Endothelial cell of umbilical vein (primary cell): Measurements from ENCODE around the gene PIK3C2G.

Source experiments
- EZH2 ChIP-seq: IDR thresholded peaks from 2 replicates; pipeline ENCODE4 v1.6.1; 2012; ENCODE audit warnings: borderline replicate concordance, low read depth, mild to moderate bottlenecking, moderate library complexity, low read length, inconsistent platforms; ENCODE audit not compliant: severe bottlenecking
- FOS ChIP-seq: IDR thresholded peaks from 2 replicates; pipeline ENCODE4 v1.6.1; 2011; ENCODE audit warnings: mild to moderate bottlenecking, low read length, moderate library complexity, borderline replicate concordance; ENCODE audit not compliant: insufficient read depth
- GATA2 ChIP-seq: IDR thresholded peaks from 2 replicates; pipeline ENCODE4 v1.7.0; 2011; ENCODE audit warnings: low read depth, mild to moderate bottlenecking, moderate library complexity, mixed read lengths, low read length; ENCODE audit not compliant: insufficient read length, insufficient read depth
- JUN ChIP-seq: IDR thresholded peaks from 2 replicates; pipeline ENCODE4 v1.6.1; 2011; ENCODE audit warnings: borderline replicate concordance, low read depth; ENCODE audit not compliant: insufficient read length, insufficient read depth
- MYC ChIP-seq: IDR thresholded peaks from one replicate; pipeline ENCODE4 v1.6.1; 2011; ENCODE audit warnings: mild to moderate bottlenecking, low read depth, low read length
- POLR2A ChIP-seq: IDR thresholded peaks from 2 replicates; pipeline ENCODE4 v1.6.1; 2012; ENCODE audit warnings: low read depth, mild to moderate bottlenecking, control low read depth, low read length
- POLR2AphosphoS5 ChIP-seq: IDR thresholded peaks from 2 replicates; pipeline ENCODE4 v1.6.1; 2012; ENCODE audit warnings: low read depth, mild to moderate bottlenecking, control low read depth, low read length, moderate library complexity; ENCODE audit not compliant: insufficient read depth
- TF ChIP-seq, protein P1 (sequence below), 2 donors: IDR thresholded peaks; 1 replicate in 1 of 2; 2 replicates in 1 of 2; pipeline ENCODE4 v1.5.1; 2011; ENCODE audit warnings: low read length in 2 of 2, mild to moderate bottlenecking in 2 of 2, moderate library complexity in 2 of 2, control low read depth in 1 of 2, inconsistent platforms in 1 of 2, low read depth in 1 of 2; ENCODE audit not compliant: insufficient read depth in 1 of 2; ENCODE audit errors: extremely low read depth in 1 of 2
- TF ChIP-seq, protein P2 (sequence below): IDR thresholded peaks from 2 replicates; pipeline ENCODE4 v1.6.1; 2011; ENCODE audit not compliant: insufficient read depth, insufficient read length

DNA sequence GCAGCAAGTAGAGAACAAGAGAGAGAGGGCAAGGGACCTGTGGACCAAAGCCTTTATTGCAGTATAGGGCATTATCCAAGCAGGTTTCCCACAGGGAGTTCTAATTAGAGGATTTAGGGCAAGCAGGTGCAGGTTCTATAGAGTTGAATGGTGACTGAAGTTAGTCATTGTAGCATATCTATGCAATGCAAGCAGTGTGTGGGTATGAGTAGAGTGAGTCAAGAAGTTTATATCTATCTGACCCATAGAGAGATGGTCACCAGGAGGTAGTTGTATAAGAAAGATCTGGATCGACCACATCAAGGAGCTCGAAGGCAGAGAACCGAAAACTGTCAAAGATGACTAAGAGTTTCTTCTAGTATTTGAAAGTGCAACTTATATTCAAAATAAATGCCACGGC lies 309.2 kb downstream of the PIK3C2G start:
- TF ChIP-seq POLR2AphosphoS5 = no peak
- TF ChIP-seq, protein P1, sequence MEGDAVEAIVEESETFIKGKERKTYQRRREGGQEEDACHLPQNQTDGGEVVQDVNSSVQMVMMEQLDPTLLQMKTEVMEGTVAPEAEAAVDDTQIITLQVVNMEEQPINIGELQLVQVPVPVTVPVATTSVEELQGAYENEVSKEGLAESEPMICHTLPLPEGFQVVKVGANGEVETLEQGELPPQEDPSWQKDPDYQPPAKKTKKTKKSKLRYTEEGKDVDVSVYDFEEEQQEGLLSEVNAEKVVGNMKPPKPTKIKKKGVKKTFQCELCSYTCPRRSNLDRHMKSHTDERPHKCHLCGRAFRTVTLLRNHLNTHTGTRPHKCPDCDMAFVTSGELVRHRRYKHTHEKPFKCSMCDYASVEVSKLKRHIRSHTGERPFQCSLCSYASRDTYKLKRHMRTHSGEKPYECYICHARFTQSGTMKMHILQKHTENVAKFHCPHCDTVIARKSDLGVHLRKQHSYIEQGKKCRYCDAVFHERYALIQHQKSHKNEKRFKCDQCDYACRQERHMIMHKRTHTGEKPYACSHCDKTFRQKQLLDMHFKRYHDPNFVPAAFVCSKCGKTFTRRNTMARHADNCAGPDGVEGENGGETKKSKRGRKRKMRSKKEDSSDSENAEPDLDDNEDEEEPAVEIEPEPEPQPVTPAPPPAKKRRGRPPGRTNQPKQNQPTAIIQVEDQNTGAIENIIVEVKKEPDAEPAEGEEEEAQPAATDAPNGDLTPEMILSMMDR (IDR thresholded peaks at IDR 0.05; ENCODE audit: extremely low read depth in 1 of 2, insufficient read depth in 1 of 2, low read depth in 1 of 2, low read length in 2 of 2) = no peak
- no peak for TF ChIP-seq POLR2A
- TF ChIP-seq GATA2 = no peak
- no peak for TF ChIP-seq EZH2
- TF ChIP-seq, protein P2, sequence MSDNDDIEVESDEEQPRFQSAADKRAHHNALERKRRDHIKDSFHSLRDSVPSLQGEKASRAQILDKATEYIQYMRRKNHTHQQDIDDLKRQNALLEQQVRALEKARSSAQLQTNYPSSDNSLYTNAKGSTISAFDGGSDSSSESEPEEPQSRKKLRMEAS = no peak
- no peak for TF ChIP-seq JUN
- no peak for TF ChIP-seq MYC
- no peak for TF ChIP-seq FOS
